OCI-LY7 (cell line): Measurements from ENCODE around the gene TCEAL4.

Experiments used
- CTCF ChIP-seq: fragments of 200-600 bp; sonication (generic); conservative IDR thresholded peaks from 2 replicates; pipeline ENCODE4 v1.5.1; 2014; ENCODE audit warnings: mild to moderate bottlenecking, antibody characterized with exemption, low read length, moderate library complexity, mixed read lengths
- EZH2phosphoT487 ChIP-seq: fragments of 200-600 bp; sonication (generic); IDR thresholded peaks from 2 replicates; pipeline ENCODE4 v1.6.1; 2018; ENCODE audit warnings: low read depth, borderline replicate concordance, mild to moderate bottlenecking, mixed run types, antibody characterized with exemption, low read length, moderate library complexity, mixed read lengths

- TF ChIP-seq CTCF (no peak), EZH2phosphoT487 (no peak)
These were observed 30.5 kb upstream of the TCEAL4 start for GRCh38 chrX:103554687-103555424.
